Peyer's patch (tissue), 4 donors: ENCODE data around the gene UBE2D1.

Experiments
- POLR2A ChIP-seq, 2 donors: fragments of 450-650 bp; IDR thresholded peaks; one replicate each; pipeline ENCODE4 v1.5.1; 2017; ENCODE audit warnings: antibody characterized with exemption in 2 of 2, mild to moderate bottlenecking in 2 of 2, moderate library complexity in 2 of 2
- TF ChIP-seq, protein P1 (sequence below), 6 experiments: fragments of 450-650 bp in 4 of 6; fragments of 200-600 bp in 2 of 6; sonication (generic) in 1 of 6; IDR thresholded peaks; one replicate each; pipeline ENCODE4 v1.5.1; 2017 to 2019; ENCODE audit warnings: antibody characterized with exemption in 6 of 6, mild to moderate bottlenecking in 3 of 6, moderate library complexity in 1 of 6

DNA sequence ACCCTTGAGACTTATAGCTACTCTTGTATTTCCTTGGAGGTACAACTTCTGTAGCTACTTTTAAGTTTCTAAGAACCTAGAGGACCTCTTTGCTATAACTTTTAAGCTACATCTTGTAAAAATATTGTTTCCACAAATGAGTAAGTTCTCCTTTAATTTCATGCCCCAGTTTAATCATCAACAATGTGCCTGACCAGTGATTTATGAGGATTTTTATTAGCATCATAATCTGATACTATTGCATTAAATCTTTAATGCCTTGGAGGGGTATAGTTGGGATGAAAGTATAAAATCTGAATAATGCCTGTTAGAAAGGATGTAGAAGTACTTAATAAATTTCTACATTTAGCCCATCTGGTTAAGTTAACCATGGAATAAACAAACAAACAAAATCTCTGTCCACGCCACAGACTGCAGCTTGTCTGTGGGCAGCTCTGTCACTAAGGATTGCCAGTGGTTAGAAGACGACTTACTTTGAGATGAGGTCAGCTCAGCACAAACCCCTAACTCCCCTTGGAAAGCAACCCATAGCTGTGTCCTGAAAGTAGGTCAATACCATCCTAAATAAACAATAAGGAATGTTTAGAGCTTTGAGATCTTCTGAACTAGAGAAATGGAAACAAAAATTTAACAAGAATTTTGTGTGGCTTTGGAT, 18.3 kb downstream of the UBE2D1 start:
- TF ChIP-seq, protein P1, sequence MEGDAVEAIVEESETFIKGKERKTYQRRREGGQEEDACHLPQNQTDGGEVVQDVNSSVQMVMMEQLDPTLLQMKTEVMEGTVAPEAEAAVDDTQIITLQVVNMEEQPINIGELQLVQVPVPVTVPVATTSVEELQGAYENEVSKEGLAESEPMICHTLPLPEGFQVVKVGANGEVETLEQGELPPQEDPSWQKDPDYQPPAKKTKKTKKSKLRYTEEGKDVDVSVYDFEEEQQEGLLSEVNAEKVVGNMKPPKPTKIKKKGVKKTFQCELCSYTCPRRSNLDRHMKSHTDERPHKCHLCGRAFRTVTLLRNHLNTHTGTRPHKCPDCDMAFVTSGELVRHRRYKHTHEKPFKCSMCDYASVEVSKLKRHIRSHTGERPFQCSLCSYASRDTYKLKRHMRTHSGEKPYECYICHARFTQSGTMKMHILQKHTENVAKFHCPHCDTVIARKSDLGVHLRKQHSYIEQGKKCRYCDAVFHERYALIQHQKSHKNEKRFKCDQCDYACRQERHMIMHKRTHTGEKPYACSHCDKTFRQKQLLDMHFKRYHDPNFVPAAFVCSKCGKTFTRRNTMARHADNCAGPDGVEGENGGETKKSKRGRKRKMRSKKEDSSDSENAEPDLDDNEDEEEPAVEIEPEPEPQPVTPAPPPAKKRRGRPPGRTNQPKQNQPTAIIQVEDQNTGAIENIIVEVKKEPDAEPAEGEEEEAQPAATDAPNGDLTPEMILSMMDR (IDR thresholded peaks at IDR 0.05) = no peak
- no peak for TF ChIP-seq POLR2A (IDR thresholded peaks at IDR 0.05)
